DMS114 treated with DMSO at 0.1 percent for 48 hours (cell line): ENCODE measurements around the gene TRMT61A.

Experiments
- DNase-seq: peaks from one replicate; lab custom pipeline; 2025; ENCODE audit not compliant: unreplicated experiment; lab: John Stamatoyannopoulos, UW

Gene TRMT61A

DNA sequence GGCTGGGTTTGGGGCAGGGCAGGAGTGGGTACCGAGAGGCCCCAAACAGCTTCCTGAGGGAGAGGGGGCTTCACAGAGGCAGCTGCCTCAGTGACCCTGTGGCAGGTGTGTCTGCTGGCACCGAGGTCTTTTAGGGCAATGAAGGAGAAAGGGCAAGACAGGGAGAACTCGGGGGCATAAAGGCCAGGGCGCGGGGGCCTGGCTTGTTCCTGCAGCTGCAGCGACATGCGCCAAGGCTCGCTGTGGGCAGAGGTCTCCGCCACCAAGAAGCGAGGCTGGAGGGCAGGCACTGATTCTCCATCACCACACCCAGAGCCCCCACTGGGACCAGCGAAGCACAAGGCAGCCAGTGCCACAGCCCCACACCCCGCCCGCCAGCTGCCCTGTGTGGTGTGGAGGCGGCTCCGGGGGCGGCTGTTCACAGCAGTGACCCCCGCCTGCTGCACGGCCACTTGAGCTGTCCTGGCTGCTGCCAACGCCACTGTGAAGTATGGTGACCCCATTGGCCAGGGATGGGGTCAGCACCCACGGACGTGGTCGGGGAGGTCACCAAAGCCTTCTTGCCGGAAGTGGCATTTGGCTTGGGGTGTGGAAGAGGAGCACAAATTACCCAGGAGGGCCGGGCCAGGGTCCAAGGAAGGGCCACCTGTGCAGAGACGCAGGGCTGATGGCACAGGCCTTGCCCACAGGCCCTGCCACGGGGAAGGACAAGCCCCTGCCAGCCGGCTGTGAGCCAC lies 17.1 kb downstream of the TRMT61A start:
- DNase-seq = no peak

DNA sequence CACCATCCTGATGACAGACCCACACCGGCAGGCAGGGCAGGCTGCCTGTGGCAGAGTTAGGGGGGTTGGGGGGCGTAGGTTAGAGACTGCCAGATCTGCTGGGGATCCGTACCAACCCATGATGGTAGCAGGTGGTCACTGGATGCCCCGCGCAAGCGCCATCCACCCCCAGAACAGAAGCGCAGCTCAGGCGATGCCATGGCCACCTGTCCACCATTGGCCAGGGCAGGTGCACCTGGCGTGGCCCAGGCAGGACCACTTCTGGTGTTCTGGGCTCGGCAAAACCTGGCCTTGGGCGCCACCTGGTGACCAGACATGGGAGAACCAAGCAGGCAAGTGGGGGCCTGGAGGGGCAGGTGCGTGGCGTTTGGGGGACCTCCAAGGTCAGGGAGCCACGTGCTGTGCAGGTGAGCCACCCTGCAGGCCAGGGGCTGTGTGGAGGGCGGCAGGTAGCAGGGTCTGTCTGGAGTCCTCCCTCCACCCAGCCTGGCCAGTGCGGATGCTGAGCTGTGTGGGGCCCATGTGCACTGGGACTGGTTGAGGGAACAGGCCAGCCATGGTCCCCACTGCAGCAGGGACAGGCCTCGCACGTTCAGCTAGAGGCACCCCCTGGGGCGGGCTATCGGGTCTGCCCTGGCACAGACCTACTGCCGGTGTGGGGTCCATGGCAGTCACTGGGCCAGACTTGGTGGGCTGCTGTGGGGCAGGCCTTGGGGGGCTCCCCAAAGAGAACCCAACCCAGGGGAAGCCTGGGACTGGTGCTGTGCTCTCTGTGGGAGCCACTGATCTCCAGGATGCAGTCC lies 17.9 kb downstream of the TRMT61A start:
- DNase-seq = peak; percentile 18

- DNase-seq = no peak
Observed at GRCh38 chr14:103547455-103547940, 18.5 kb downstream of the TRMT61A start.

DNA sequence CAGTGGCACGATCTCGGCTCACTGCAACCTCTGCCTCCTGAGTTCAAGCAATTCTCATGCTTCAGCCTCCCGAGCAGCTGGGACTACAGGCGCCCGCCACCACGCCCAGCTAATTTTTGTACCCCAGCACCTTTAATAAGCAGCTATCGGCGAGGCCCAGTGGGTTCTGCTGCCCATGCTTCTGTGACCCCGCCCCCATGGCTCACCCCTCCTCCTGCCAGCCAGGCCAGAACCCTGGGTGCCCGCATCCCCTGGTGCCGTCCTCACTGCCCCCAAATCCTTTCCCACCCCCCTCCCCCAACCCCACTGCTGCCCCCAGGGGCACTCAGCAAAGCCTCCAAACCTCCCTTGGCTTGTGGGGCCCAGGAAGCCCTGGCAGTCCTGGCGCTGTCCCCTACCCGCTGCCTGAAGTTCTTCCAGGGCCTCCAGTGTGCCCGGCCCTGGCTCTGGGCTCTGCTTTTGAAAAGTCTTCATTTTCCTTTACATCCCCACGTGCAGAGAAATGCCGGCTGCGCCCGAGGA lies 19.0 kb downstream of the TRMT61A start:
- no peak for DNase-seq

DNA sequence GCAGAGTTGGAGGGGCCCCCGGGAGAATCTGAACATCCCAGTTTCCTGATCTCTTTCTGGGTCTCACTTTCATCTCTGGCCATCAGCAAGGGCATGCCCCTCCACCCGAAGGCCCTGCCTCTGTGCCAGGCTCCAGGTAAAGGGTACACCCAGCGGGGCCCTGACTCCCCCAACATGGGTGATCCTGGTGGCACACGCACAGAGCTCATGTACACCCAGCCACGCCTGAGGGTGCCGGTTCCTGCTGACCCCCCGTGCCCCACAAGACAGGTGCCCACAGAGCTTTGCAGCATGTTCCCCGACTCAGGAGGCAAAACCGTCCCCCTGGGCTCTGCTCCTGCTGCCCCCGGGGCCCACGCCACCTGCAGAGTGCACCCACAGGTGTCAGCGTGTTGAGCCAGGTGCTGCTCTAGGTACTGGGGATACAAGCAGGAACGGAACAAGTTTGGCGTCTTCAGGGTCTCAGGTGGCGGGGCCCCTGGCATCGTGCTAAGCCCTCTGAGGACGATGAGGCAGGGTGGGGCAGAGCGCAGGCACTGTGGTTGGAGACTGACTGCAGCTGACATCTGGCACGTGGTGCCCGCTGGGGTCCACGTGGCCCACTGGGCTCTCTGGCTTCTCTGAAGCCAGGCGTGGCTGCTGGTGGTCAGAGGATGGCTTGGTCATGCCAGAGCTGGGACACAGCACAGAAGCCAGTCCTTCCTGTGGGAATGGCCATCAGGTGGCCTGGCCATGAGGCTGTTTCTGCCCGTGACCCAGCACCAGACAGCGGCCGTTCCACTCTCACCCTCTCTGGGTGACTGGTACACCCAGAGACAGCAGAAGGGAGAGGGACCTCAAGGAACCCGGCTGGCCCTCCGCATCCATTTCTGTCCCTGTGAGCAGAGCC lies 19.7 kb downstream of the TRMT61A start:
- DNase-seq = no peak

- DNase-seq = no peak
Observed at GRCh38 chr14:103549361-103550311, 20.6 kb downstream of the TRMT61A start.

GRCh38 chr14:103550451-103551337 lies 21.7 kb downstream of the TRMT61A start:
- DNase-seq = no peak

DNA sequence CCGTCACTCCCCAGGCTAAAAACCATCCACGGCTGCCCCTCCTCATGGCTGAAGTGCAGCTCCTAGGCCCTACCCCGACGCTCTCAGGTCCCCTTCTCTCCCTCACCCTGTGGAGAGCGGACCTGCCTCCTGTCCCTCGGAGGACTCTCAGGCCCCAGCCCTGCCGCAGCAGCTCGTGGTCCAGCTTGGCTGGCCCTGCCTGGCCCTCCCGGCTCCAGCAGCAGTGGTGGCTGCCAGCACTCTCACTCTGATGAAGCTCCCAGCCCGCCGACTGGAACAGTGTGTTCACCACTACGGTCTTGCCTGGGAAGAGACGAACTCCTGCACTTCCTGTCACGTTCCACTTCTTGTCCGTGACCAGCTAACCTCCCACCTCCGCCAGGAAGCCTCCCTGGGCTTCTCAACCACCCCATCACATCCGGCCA lies 22.4 kb downstream of the TRMT61A start:
- DNase-seq = no peak

- no peak for DNase-seq
Observed at GRCh38 chr14:103552011-103552845, 23.2 kb downstream of the TRMT61A start.

DNA sequence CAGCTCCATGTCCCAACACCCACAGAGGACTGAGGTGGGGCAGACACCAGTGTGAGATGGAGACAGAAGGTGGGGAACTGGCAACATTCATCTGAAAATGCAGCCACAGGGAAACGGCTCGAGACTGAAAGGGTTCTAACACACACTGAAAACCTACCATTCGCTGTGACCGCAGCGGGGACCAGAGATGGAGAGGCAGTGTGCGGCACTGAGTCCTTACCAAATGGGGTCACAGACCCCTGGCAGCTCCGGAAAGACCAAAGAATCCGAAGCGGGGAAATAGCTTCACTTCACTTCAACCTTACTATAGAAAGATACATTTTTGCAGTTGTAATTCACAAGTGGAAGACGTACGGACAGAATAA lies 23.8 kb downstream of the TRMT61A start:
- DNase-seq = no peak

DNA sequence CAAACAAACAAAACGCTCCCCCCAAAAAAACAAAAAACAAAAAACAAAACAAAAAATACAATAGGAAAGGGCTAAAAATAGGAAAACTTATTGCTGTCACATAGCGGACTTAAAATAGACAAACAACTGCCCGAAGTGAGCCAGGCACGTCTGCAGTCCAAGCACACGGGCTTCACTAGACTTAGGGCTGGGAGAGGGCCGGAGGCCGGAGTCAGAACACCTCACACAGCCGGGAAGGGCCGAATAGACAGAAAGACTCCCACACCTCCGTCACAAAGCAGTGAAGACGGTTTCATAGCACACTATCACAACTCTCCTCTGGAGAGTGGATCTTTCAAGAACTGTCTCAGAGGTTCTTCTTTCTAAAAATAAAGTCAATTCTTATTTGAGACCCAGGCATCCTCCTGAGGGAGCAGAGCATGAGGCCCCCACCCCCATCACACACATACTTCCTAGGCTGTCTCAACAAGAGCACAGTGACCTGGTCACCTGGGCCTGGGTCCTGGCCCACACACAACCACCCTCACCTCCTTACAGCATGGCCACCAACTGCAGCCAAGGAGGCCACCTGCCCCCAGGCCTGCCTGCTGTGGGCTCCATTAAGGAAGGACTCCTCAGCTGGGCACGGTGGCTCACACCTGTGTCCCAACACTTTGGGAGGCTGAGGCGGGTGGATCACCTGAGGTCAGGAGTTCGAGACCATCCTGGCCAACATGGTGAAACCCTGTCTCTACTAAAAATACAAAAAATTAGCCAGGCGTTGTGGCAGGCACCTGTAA lies 26.8 kb downstream of the TRMT61A start:
- DNase-seq = no peak

GRCh38 chr14:103556946-103557758 lies 28.2 kb downstream of the TRMT61A start:
- DNase-seq = no peak

DNA sequence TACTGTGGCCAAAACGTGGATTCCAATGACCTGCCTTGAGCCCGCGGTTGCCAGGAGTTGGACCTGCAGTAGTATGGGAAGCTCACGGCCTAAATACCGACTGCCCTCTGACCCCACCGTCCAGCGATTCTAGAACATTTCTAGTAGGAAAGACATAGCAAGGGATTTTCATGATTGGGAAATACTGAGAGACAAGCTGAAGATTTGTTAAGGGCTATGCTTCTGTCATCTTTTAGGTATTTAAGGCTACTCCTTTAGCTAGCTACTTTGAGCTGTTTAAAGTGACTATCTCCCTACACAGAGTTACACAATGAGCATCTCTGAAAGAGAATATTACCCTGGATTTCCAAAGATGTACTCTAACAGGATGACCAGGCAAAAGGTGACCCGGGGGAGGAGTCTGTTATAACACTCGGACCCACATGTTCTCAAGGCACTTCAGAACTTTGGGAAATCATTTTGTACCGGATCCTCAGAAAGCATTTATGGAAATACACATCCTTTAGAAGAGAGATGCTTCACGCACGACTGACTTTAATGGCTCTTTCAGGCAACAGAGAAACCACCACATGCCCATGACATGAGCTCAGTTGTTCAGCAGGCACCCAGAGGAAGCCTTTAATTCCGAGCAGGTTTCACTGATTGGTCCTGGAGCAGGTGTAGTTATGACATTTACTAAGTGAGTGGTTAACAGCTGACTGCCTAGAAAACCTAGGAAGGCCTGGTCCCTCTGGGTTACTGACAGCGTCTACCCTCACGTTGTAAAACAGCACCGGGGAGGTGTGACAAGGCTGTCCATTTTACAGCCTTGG lies 29.3 kb downstream of the TRMT61A start:
- DNase-seq = no peak

- DNase-seq = no peak
Observed at GRCh38 chr14:103559766-103560165, 30.8 kb downstream of the TRMT61A start.

GRCh38 chr14:103560691-103561090 lies 31.7 kb downstream of the TRMT61A start:
- no peak for DNase-seq
